B cell (primary cell): Measurements from ENCODE around the gene PFDN6. TPM values are rescaled to one million over a fixed set of nuclear protein-coding genes. Genes with fewer than 3 reads are reported as not detected.

Experiments used
- ATAC-seq: fragments of 200-7000 bp; cut with Tn5 transposase; one replicate; pipeline ENCODE4 v1.10.0; 2021; ENCODE audit warnings: low read depth, mild to moderate bottlenecking, moderate number of reproducible peaks, moderate library complexity
- CTCF ChIA-PET: fragments of 350-600 bp; sonication (Branson Sonifier 250); formaldehyde crosslinking; loops from one replicate; lab custom pipeline; 2021; ENCODE audit warnings: antibody characterized with exemption, inconsistent platforms; lab: Charles Lee
- POLR2A ChIA-PET: fragments of 350-600 bp; sonication (Branson Sonifier 250); formaldehyde crosslinking; loops from one replicate; lab custom pipeline; 2021; ENCODE audit warnings: antibody characterized with exemption; lab: Charles Lee
- DNase-seq: peaks from one replicate; pipeline ENCODE4 v3.0.0; 2013
- H2AFZ ChIP-seq: 2 replicates; pipeline ENCODE4 v1.6.1; 2012; ENCODE audit warnings: mild to moderate bottlenecking, low read depth, low read length; ENCODE audit not compliant: insufficient read depth, poor library complexity, severe bottlenecking
- H3K27ac ChIP-seq, 2 donors: 1 replicate in 1 of 2; 2 replicates in 1 of 2; pipeline ENCODE4 v1.5.1; 2012 to 2013; ENCODE audit warnings: low read length in 2 of 2, mild to moderate bottlenecking in 2 of 2, moderate library complexity in 1 of 2
- H3K27me3 ChIP-seq, 4 experiments: fragments of 200-600 bp in 1 of 4; sonication (generic) in 1 of 4; replicated peaks in 1 of 4; 1 replicate in 2 of 4; 2 replicates in 2 of 4; pipeline versions ENCODE4 v1.6.1 to v1.7.0; 2013 to 2016; ENCODE audit warnings: low read length in 3 of 4, mild to moderate bottlenecking in 2 of 4, mixed read lengths in 1 of 4, moderate library complexity in 1 of 4; ENCODE audit not compliant: insufficient read depth in 4 of 4, control insufficient read depth in 3 of 4; ENCODE audit errors: control extremely low read depth in 1 of 4
- H3K36me3 ChIP-seq, 2 experiments: replicated peaks in 1 of 2; 1 replicate in 1 of 2; 2 replicates in 1 of 2; pipeline versions ENCODE4 v1.6.1 to v1.7.1; 2013; ENCODE audit warnings: low read length in 1 of 2; ENCODE audit not compliant: insufficient read depth in 2 of 2, control insufficient read depth in 1 of 2; ENCODE audit errors: control extremely low read depth in 1 of 2, extremely low read depth in 1 of 2
- H3K4me1 ChIP-seq, 2 donors: fragments of 200-600 bp in 1 of 2; sonication (generic) in 1 of 2; 1 replicate in 1 of 2; 2 replicates in 1 of 2; pipeline versions ENCODE4 v1.5.1 to v1.6.1; 2013 to 2017; ENCODE audit warnings: low read length in 2 of 2; ENCODE audit not compliant: control insufficient read depth in 2 of 2, insufficient read depth in 2 of 2
- H3K4me2 ChIP-seq: replicated peaks from 2 replicates; pipeline ENCODE3; 2012; ENCODE audit warnings: mild to moderate bottlenecking, low read depth, low read length; ENCODE audit not compliant: poor library complexity, severe bottlenecking
- H3K4me3 ChIP-seq, 5 experiments: fragments of 200-600 bp in 1 of 5; sonication (generic) in 1 of 5; 1 replicate in 3 of 5; 2 replicates in 2 of 5; pipeline versions ENCODE4 v1.5.1 to v1.7.0; 2011 to 2016; ENCODE audit warnings: low read length in 4 of 5, mild to moderate bottlenecking in 4 of 5, low read depth in 2 of 5, control low read depth in 1 of 5, moderate library complexity in 1 of 5; ENCODE audit not compliant: insufficient read depth in 1 of 5; ENCODE audit errors: control extremely low read depth in 1 of 5, extremely low read depth in 1 of 5
- H3K79me2 ChIP-seq: fragments of 200-600 bp; sonication (generic); one replicate; pipeline ENCODE4 v1.6.0; 2016; ENCODE audit warnings: low read length; ENCODE audit not compliant: control insufficient read depth, insufficient read depth
- H3K9ac ChIP-seq: fragments of 200-600 bp; sonication (generic); 2 replicates; pipeline ENCODE4 v1.6.1; 2017; ENCODE audit warnings: mild to moderate bottlenecking, low read length, moderate library complexity
- H3K9me3 ChIP-seq, 3 donors: one replicate each; pipeline versions ENCODE4 v1.6.1 to v1.7.1; 2013; ENCODE audit warnings: low read length in 2 of 3; ENCODE audit not compliant: control insufficient read depth in 2 of 3, insufficient read depth in 1 of 3; ENCODE audit errors: control extremely low read depth in 1 of 3
- H4K20me1 ChIP-seq: 2 replicates; pipeline ENCODE4 v1.6.0; 2012; ENCODE audit warnings: mild to moderate bottlenecking, low read length; ENCODE audit not compliant: insufficient read depth, control insufficient read depth, poor library complexity, severe bottlenecking
- H3K27ac Mint-ChIP-seq: one replicate; pipeline ENCODE4 v1.8.0; 2021; ENCODE audit warnings: mixed read lengths
- H3K27me3 Mint-ChIP-seq: one replicate; pipeline ENCODE4 v1.8.0; 2021; ENCODE audit warnings: mixed read lengths
- H3K4me1 Mint-ChIP-seq: one replicate; pipeline ENCODE4 v1.8.0; 2021; ENCODE audit warnings: mixed read lengths
- H3K4me3 Mint-ChIP-seq: one replicate; pipeline ENCODE4 v1.8.0; 2021; ENCODE audit warnings: mixed read lengths
- H3K9me3 Mint-ChIP-seq: one replicate; pipeline ENCODE4 v1.8.0; 2022; ENCODE audit warnings: mixed read lengths; ENCODE audit not compliant: insufficient read depth
- CTCF ChIP-seq: fragments of 200-600 bp; IDR thresholded peaks from one replicate; pipeline ENCODE4 v1.8.0; 2022; ENCODE audit warnings: antibody characterized with exemption, mild to moderate bottlenecking
- EZH2 ChIP-seq: IDR thresholded peaks from 2 replicates; pipeline ENCODE4 v1.6.1; 2012; ENCODE audit warnings: borderline replicate concordance, low read depth, mild to moderate bottlenecking, moderate library complexity, low read length; ENCODE audit not compliant: insufficient read depth, poor library complexity, severe bottlenecking
- WGBS: methylation state at CpG from one replicate; pipeline ENCODE4 v1.1.5; 2013; ENCODE audit warnings: missing lambda C conversion rate; ENCODE audit not compliant: insufficient coverage; 5-methylcytosine and 5-hydroxymethylcytosine counted together
- intact Hi-C: fragments of 100-400 bp; cut with micrococcal nuclease; formaldehyde crosslinking; loops from one replicate; pipeline ENCODE4 v1.10.0; 2022
- polyA plus RNA-seq: library from polyadenylated mRNA; depleted of rRNA; stranded (reverse); fragments of >200 nt; gene quantifications from 2 replicates; pipeline ENCODE4 v1.2.3, GENCODE V29; 2012
- total RNA-seq, 2 donors: library from RNA; stranded (reverse); fragments of 120-200 nt in 1 of 2; gene quantifications; 1 replicate in 1 of 2; 2 replicates in 1 of 2; pipeline versions ENCODE4 v1.2.3 to v1.2.4, GENCODE V29; 2013 to 2022

Gene PFDN6
- total and polyA plus RNA-seq, 2 donors (not counting 1 experiment from before 2014, with no cell fraction given): 33.2 to 51.1 TPM

- H3K9ac ChIP-seq: peak overlapping the region; percentile 84
- H3K9me3 Mint-ChIP-seq: no peaks in the 10 kb centered on the region
- intact Hi-C loops: loop anchor here (1.0 to 2.0 kb wide), 10 partner anchors 10 to 111 kb away; partner anchors contain the start of genes B3GALT4, KIFC1, PFDN6 and PHF1
- ATAC-seq (peak; percentile 68), DNase-seq (peak; percentile 95)
- H3K4me3 Mint-ChIP-seq: peak overlapping the region; percentile 99
- H3K4me2 ChIP-seq: peak overlapping the region; percentile 93
- H4K20me1 ChIP-seq: peaks cover 29% of the 10 kb centered on the region
- H2AFZ ChIP-seq: peak overlapping the region; percentile 20
- WGBS: under 1% methylated on average over 49 of the region's 54 CpGs
- CTCF ChIA-PET: interaction anchor here (1.1 to 5.0 kb wide), 12 partner anchors 10 to 300 kb away, joined by 3 to 54 read pairs (median 5); partner anchors contain the start of genes B3GALT4, PFDN6, TAPBP and WDR46
- H3K4me3 ChIP-seq: peak overlapping the region; percentile 71 to 96 (median 79)
- peaks cover 38% of the 10 kb centered on the region for H3K4me1 Mint-ChIP-seq
- peak overlapping the region; percentile 99 for H3K27ac Mint-ChIP-seq
- no peaks in the 10 kb centered on the region for H3K27me3 Mint-ChIP-seq
- POLR2A ChIA-PET: interaction anchor here (0.6 to 3.3 kb wide), 14 partner anchors 10 to 1437 kb away, joined by 3 to 22 read pairs (median 8); partner anchors contain the start of genes B3GALT4, NEU1, PFDN6 and RPS18
- peaks cover 21% of the 10 kb centered on the region for H3K79me2 ChIP-seq
- H3K4me1 ChIP-seq: peaks cover 12 to 24% of the 10 kb centered on the region in 2 donors
- no peak for TF ChIP-seq EZH2
- peak; percentile 69 for TF ChIP-seq CTCF
- no peaks in the 10 kb centered on the region for H3K27me3 ChIP-seq
- peak overlapping the region; percentile 86 to 91 for H3K27ac ChIP-seq
- H3K36me3 ChIP-seq: peaks cover 2 to 53% of the 10 kb centered on the region in 2 experiments
- H3K9me3 ChIP-seq: no peaks in the 10 kb centered on the region
Observed at GRCh38 chr6:33299237-33299944, 10.0 kb downstream of the PFDN6 start.

GRCh38 chr6:33301877-33302276, 12.5 kb downstream of the PFDN6 start:
- intact Hi-C loops: no loop called here
- H3K79me2 ChIP-seq: peaks cover 41% of the 10 kb centered on the region
- no peak overlapping the region for H2AFZ ChIP-seq
- H3K4me1 ChIP-seq: peaks cover 26 to 37% of the 10 kb centered on the region in 2 donors
- peaks cover 2 to 51% of the 10 kb centered on the region in 2 experiments for H3K36me3 ChIP-seq
- peak overlapping the region; percentile 23 for H3K27ac Mint-ChIP-seq
- DNase-seq (no peak), ATAC-seq (no peak)
- ChIA-PET POLR2A (interaction anchor here (0.6 to 0.7 kb wide), 2 partner anchors 15 to 16 kb away, joined by 3 to 5 read pairs; partner anchors contain the start of gene ZBTB22), CTCF (interaction anchor here (0.7 to 5.0 kb wide), 3 partner anchors 9 to 66 kb away, joined by 3 to 54 read pairs (median 45); partner anchors contain the start of gene TAPBP)
- H3K27me3 Mint-ChIP-seq: no peaks in the 10 kb centered on the region
- peaks cover 43% of the 10 kb centered on the region for H3K4me1 Mint-ChIP-seq
- no CpG with 5 or more reads among the region's 3 CpGs for WGBS
- TF ChIP-seq EZH2 (no peak), CTCF (no peak)
- H3K4me3 Mint-ChIP-seq: peak overlapping the region; percentile 13
- H3K27ac ChIP-seq: no peak overlapping the region
- no peak overlapping the region for H3K4me2 ChIP-seq
- H3K9me3 ChIP-seq: no peaks in the 10 kb centered on the region
- H3K27me3 ChIP-seq: no peaks in the 10 kb centered on the region
- no peak overlapping the region for H3K4me3 ChIP-seq
- no peaks in the 10 kb centered on the region for H3K9me3 Mint-ChIP-seq
- peaks cover 41% of the 10 kb centered on the region for H4K20me1 ChIP-seq
- H3K9ac ChIP-seq: no peak overlapping the region
